GM18867 (cell line): ENCODE measurements around the gene TP53INP2.
"Not testable (repeated sequence)": the region's sequence is repeated elsewhere in the genome, so short reads cannot be mapped to it uniquely, and the experiment has no call there.

Experiments
- ATAC-seq: cut with Tn5 transposase; IDR thresholded peaks from one replicate; pipeline ENCODE4 v1.9.1; 2021; ENCODE audit warnings: mild to moderate bottlenecking, moderate library complexity; ENCODE audit not compliant: unreplicated experiment

Gene TP53INP2

GRCh38 chr20:34720266-34720665 lies 16.1 kb downstream of the TP53INP2 start:
- no peak for ATAC-seq

- not testable (repeated sequence) for ATAC-seq
Observed at GRCh38 chr20:34722560-34722959, 18.4 kb downstream of the TP53INP2 start.

- no peak for ATAC-seq
Observed at GRCh38 chr20:34724172-34724571, 20.0 kb downstream of the TP53INP2 start.

GRCh38 chr20:34729416-34729815 lies 25.3 kb downstream of the TP53INP2 start:
- ATAC-seq: no peak

GRCh38 chr20:34732523-34732922 lies 28.4 kb downstream of the TP53INP2 start:
- ATAC-seq: no peak

GRCh38 chr20:34736106-34736735 lies 32.1 kb downstream of the TP53INP2 start:
- no peak for ATAC-seq

- ATAC-seq: no peak
Observed at GRCh38 chr20:34743039-34743438, 38.9 kb downstream of the TP53INP2 start.

- ATAC-seq: no peak
Observed at GRCh38 chr20:34744340-34744739, 40.2 kb downstream of the TP53INP2 start.

- ATAC-seq: no peak
Observed at GRCh38 chr20:34744847-34745246, 40.7 kb downstream of the TP53INP2 start.

GRCh38 chr20:34746674-34747073 lies 42.5 kb downstream of the TP53INP2 start:
- no peak for ATAC-seq

GRCh38 chr20:34747479-34747878 lies 43.3 kb downstream of the TP53INP2 start:
- no peak for ATAC-seq

- no peak for ATAC-seq
Observed at GRCh38 chr20:34748709-34749108, 44.6 kb downstream of the TP53INP2 start.

GRCh38 chr20:34750484-34750883 lies 46.3 kb downstream of the TP53INP2 start:
- ATAC-seq: no peak

- no peak for ATAC-seq
Observed at GRCh38 chr20:34751453-34751852, 47.3 kb downstream of the TP53INP2 start.

- ATAC-seq: no peak
Observed at GRCh38 chr20:34753706-34754461, 49.7 kb downstream of the TP53INP2 start.

- no peak for ATAC-seq
Observed at GRCh38 chr20:34754611-34755010, 50.5 kb downstream of the TP53INP2 start.

GRCh38 chr20:34755367-34755766 lies 51.2 kb downstream of the TP53INP2 start:
- no peak for ATAC-seq

GRCh38 chr20:34762031-34762555 lies 57.9 kb downstream of the TP53INP2 start:
- ATAC-seq: no peak
